ENCODE measurements around the gene HBG2. TPM values are rescaled to one million over a fixed set of nuclear protein-coding genes. Genes with fewer than 3 reads are reported as not detected.

HBG2 gene
- total and polyA plus RNA-seq, 9 of the 15 experiments (the other 6 are each of a cell fraction or from before 2014, with no cell fraction given) = 1,626 to 58,619 (median 10,515) TPM

- TF ChIP-seq DPF2 (IDR thresholded peaks at IDR 0.05) = peak; percentile 98
- TF ChIP-seq SNAPC5 (CRISPR knock-in tag; IDR thresholded peaks at IDR 0.05) = no peak
- TF ChIP-seq HOXB6 (CRISPR knock-in tag; IDR thresholded peaks at IDR 0.05; ENCODE audit: borderline replicate concordance) = no peak
- TF ChIP-seq KLF10 (CRISPR knock-in tag; IDR thresholded peaks at IDR 0.05) = no peak
- peak; percentile 23; the same call in 1 of the 2 replicates for TF ChIP-seq SP1 (CRISPR knock-in tag; IDR thresholded peaks at IDR 0.05)
- no peak for TF ChIP-seq HMGXB4 (CRISPR knock-in tag; IDR thresholded peaks at IDR 0.05)
- TF ChIP-seq ZBTB8A (IDR thresholded peaks at IDR 0.05; ENCODE audit: partially characterized antibody) = no peak
- no peak for TF ChIP-seq PTRF (tag; IDR thresholded peaks at IDR 0.05)
- TF ChIP-seq SREBF1 (IDR thresholded peaks at IDR 0.05; ENCODE audit: borderline replicate concordance, low read depth, low read length) = no peak
- TF ChIP-seq FOXK2 (conservative IDR thresholded peaks at IDR 0.05 in 1 of 2, IDR thresholded peaks at IDR 0.05 in 1 of 2; ENCODE audit: low read depth in 2 of 2) = peak; percentile 70 to 71
- TF ChIP-seq ZNF140 (CRISPR knock-in tag; IDR thresholded peaks at IDR 0.05) = no peak
- TF ChIP-seq MYC (IDR thresholded peaks at IDR 0.05; ENCODE audit: low read depth, low read length) = peak; percentile 52; the same call in 1 of the 2 replicates
- no peak for TF ChIP-seq MYC (CRISPR knock-in tag; IDR thresholded peaks at IDR 0.05; ENCODE audit: borderline replicate concordance, low read depth)
- peak in 1 of 2 experiments; percentile 74; a peak in 1 of 4 replicates for TF ChIP-seq ZMIZ1 (IDR thresholded peaks at IDR 0.05; ENCODE audit: low read depth in 2 of 2, low read length in 2 of 2)
- TF ChIP-seq TCF3 (CRISPR knock-in tag; IDR thresholded peaks at IDR 0.05) = peak; percentile 88
- TF ChIP-seq ZNF3 (CRISPR knock-in tag; IDR thresholded peaks at IDR 0.05) = no peak
- TF ChIP-seq ZNF583 (CRISPR knock-in tag; IDR thresholded peaks at IDR 0.05) = no peak
- TF ChIP-seq SP2 (IDR thresholded peaks at IDR 0.05; ENCODE audit: extremely low read depth, low read depth, low read length, poor library complexity, severe bottlenecking) = no peak
- TF ChIP-seq FUS (optimal IDR thresholded peaks at IDR 0.05; ENCODE audit: low read depth, low read length) = no peak
- no peak for TF ChIP-seq MBD1 (CRISPR knock-in tag; IDR thresholded peaks at IDR 0.05)
- no peak for TF ChIP-seq NFRKB (IDR thresholded peaks at IDR 0.05; ENCODE audit: low read depth)
Observed at GRCh38 chr11:5275369-5276110, 21.0 kb upstream of the HBG2 start (continued).
